DOHH2 (cell line): ENCODE results near the gene ATP10B.

ENCODE experiments used
- CTCF ChIP-seq: fragments of 200-600 bp; sonication (generic); IDR thresholded peaks from one replicate; pipeline ENCODE4 v1.5.1; 2014; ENCODE audit warnings: antibody characterized with exemption, mild to moderate bottlenecking, low read depth, low read length; ENCODE audit not compliant: poor library complexity, severe bottlenecking
- EZH2phosphoT487 ChIP-seq: fragments of 200-600 bp; sonication (generic); IDR thresholded peaks from 2 replicates; pipeline ENCODE4 v1.6.1; 2017; ENCODE audit warnings: borderline replicate concordance, mild to moderate bottlenecking, antibody characterized with exemption, low read length, moderate library complexity, mixed read lengths

- TF ChIP-seq CTCF (no peak), EZH2phosphoT487 (no peak)
These were observed 231.6 kb downstream of the ATP10B start for GRCh38 chr5:160620401-160620800.
